Stimulated activated CD4-positive, alpha-beta T cell treated with anti-CD3 and anti-CD28 coated beads, TNF-alpha, amount 100 ng/mL, for 1 hour (primary cell): ENCODE results near the gene CACUL1.

Source experiments
- DNase-seq, 3 donors: peaks; one replicate each; pipeline ENCODE4 v3.0.0-alpha.2; 2020; ENCODE audit warnings: low read depth in 3 of 3, low spot score in 1 of 3

CACUL1 gene

GRCh38 chr10:118732245-118733165 is 22.3 kb downstream of the CACUL1 start:
- no peak for DNase-seq

DNA sequence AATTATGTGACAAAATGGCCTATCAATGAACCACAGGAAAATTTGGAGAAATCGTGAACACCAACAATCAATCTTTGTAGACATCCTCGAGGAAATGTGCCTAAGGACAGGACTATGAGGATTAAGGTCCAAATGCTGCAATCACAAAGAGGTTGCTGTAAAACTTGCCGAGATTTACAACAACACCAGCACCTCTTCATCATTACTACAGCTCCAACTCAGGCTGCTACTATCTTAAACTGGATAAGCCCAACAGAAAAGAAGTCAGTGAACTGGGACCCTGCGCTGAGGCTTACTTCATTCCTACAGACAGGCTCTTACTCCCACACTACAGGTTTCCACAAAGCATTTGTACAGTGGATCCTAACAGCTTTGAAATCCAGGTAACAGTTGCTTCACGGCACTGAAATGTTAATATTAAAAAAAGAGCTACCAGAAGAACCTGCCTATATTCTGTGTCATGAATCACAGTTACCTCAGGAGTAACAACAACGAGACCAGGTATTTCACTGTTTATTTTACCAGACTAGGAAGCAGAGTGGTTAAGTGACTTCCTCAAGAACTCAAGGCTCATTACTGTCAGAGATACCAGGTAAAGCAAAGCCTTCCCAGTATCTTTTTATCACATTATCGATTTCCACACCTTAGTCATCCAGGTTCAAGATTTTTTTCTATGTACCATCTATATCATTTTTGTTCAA is 23.9 kb downstream of the CACUL1 start:
- no peak for DNase-seq

DNA sequence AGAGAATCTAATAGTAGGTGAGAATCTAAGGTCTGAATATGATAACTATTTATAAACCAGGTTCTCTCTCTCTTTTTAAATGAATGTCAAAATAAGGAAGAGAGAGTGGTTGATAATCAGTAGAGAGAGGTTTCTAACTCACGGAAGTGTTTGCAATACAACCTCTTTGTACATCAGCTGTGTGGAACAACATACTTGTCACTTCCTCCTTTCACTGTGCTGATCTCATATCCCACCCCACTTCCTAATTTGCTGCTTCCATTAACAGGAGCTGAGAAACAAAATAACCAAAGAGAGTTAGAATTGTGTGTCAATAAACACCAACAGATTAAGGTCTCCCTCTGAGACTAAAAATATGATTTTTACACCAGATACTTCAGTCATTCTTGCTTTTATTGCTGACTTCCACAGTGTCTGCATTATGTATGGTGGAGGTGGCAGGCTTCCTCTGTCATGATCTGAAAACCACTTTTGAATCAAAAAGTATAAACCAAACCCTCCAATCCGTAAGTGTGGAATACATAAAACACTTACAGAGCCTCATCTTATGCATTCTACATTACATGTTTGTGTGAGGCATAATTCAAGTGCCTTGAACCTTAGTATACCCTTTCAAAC is 25.0 kb downstream of the CACUL1 start:
- no peak for DNase-seq

DNA sequence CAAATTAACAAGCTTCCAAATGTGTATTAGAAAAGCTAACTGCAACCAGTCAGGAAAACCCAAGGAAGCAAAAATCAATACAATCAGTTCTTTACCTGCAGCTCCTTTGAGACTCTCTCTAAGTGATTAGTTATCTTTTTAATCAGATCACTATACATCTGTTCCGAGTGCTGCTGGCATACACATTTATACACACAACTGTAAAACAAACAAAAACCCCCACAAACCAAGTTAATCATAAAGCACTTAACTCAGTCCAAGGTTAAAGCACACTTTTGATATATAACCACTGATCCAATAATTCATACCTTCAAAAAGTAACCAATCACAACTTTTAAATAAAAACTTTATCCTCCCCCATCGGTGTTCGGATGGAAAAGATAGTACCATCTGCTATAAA is 25.6 kb downstream of the CACUL1 start:
- no peak for DNase-seq

GRCh38 chr10:118725886-118726500 is 28.8 kb downstream of the CACUL1 start:
- DNase-seq, result no peak

- DNase-seq, result no peak
These were observed 31.3 kb downstream of the CACUL1 start for GRCh38 chr10:118723466-118723865.

DNA sequence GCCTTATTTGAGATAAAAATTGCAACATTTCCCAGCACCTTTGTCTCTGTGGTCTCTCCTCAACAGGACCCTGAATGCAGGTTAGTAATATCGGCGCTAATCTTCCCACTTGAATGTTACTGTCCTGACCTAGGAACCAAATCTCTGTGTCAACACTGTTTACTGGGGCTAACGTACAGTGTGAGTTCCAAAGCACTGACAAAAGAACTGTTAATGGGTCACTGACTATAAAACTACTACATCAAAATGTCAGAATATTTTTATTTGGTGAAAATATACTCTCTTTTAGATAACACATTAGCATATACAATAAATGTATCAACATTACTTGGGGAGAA is 33.3 kb downstream of the CACUL1 start:
- no peak for DNase-seq

- DNase-seq, result peak in 2 of 3 donors; percentile 9 to 43
These were observed 33.9 kb downstream of the CACUL1 start for GRCh38 chr10:118720685-118721538.

- no peak for DNase-seq
These were observed 40.4 kb downstream of the CACUL1 start for GRCh38 chr10:118714366-118714765.

DNA sequence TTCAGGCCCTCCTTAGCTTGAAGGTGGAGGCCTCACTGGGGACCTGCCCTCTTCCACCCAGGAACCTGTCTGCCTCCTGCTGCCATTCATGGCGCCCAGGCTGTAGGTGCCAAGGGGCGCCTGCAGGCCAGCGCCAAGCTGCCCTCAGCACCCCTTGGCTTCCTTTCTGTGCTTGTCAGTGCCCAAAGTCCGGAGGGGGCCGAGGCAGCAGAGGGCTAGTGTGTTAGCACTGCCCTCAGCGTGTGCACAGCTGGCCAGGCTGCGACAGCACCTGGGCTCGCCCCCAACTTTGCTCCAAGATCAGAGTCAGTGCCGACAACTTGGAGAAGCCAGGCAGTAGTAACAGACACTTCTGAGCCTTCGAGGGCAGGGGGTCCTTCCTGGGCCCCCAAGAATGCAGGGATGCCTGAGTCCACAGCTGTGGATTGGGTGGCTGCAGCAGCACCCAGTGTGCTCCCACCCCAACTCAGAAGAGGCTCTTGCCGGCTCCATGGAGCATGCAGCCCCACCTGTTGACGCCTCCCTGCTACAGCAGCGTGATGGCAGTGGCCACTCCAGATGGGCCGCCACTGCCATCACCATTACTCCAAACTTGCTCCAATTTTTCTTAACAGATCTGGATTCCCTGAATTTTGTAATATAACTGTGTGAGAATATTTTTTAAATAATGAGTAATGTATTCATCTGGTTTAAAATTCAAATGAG is 41.7 kb downstream of the CACUL1 start:
- no peak for DNase-seq

- no peak for DNase-seq
These were observed 42.7 kb downstream of the CACUL1 start for GRCh38 chr10:118712080-118712479.

DNA sequence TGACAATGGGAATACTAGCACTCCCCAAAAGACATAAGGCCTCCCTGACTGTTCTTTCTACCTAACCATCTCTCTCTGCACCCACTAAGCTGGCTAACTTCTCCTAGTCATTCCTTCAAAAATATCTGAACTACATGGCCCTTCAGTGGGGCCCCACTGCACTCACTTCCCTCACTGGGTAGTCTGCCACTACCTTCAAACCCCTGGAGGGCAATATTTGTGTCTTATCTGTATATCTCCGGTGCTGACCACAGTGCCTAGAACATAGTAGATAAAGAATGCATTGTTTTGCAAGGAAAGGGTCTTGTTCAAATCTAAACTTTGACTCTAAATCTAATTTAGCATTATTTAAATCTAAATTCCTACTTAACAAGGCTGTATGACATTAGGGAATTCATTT is 44.3 kb downstream of the CACUL1 start:
- no peak for DNase-seq

GRCh38 chr10:118708571-118708970 is 46.2 kb downstream of the CACUL1 start:
- DNase-seq, result no peak

DNA sequence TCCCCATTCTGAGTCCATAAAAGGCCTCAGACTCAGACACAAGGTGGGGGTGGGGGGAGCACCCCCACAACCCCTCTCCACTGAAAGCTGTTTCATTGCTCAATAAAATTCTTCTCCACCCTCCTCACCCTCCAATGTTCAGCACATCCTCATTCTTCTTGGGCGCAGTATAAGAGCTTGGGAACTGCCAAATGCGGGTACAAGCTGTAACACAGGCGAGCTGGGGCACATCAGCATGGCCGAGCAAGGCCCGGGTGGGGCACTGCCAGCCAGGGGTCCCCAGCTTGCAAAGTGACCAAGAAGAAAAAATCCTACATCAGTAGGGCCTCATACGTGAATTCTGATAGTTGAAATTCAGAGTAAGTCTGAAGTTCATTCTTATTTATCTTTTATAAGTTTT is 50.1 kb downstream of the CACUL1 start:
- no peak for DNase-seq

DNA sequence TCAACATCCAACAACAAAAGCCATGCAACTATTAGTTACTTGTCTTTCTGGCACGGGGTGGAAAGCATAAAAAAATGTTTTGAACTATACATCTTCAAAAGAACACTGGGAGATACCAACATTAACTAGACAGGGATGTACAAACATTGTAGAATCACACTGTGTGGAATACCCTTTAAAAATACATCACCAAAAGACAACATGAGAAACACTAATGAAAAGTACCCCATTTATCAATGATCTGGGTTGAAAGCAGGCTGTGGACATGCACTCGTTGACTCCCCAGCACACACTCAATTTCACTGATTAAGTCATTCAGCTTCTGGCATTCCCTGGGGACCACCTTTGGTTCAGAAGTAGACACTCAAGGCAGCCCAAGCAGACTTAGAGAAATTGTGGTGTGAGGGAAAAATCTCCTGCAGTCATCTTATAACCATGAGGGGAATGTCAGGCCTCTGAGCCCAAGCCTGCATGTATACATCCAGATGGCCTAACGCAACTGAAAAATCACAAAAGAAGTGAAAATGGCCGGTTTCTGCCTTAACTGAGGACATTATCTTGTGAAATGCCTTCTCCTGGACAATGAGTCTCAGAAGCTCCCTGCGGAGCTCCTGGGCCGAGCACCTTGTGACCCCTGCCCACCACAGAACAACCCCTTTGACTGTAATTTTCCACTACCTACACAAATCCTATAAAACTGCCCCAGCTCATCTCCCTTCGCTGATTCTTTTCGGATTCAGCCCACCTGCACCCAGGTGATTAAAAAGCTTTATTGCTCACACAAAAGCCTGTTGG is 53.0 kb downstream of the CACUL1 start:
- no peak for DNase-seq

- peak; percentile 47 to 74 (median 72) for DNase-seq
These were observed 56.3 kb downstream of the CACUL1 start for GRCh38 chr10:118698421-118698820.

DNA sequence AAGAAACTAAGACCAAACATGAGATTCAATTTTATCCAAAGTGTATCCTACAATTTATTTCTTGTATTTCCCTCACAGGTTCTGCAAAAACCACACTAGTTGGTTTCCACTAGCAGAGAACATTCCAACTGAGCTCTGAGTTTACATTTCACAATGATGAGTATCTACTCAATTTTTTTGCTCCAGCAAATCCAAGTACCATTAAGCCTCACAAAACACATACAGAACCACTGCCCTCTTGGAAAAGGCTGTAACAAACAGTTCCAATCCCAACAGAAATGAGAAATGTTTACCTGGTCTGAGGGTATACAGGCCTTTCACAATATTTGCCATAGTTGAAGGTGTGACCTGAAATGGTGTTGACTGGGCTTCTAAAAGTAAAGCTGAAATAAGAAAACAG is 59.9 kb downstream of the CACUL1 start:
- DNase-seq, result no peak

DNA sequence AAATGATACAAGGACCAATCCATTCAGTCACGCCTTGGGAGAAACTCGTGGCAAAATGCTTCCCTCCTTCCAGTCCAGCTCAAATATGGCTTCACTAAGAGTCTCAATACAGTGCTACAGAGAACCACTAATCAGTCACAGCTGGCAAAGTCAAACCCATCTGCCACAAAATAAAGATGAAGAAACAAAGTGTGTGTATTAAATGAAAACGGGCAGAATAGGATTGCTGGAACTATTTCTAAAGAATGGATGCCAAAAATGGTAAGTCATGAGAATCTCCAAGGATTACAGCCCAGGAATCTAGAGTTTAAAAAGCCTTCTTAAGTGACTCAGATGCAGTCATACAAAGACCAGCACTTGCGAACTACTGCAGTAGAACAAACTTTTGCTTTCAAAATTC is 61.9 kb downstream of the CACUL1 start:
- no peak for DNase-seq
